A673 (cell line): ENCODE data around the gene SBF2.

Source experiments
- CTCF ChIP-seq: fragments of 300-800, 200-600 bp; sonication (generic); conservative IDR thresholded peaks from 2 replicates; pipeline ENCODE4 v1.5.1; 2017; ENCODE audit warnings: low read depth, mild to moderate bottlenecking, antibody characterized with exemption, low read length, moderate library complexity, mixed read lengths
- EZH2 ChIP-seq: fragments of 200-600 bp; sonication (generic); IDR thresholded peaks from 2 replicates; pipeline ENCODE4 v1.6.1; 2017; ENCODE audit warnings: borderline replicate concordance, low read depth, mild to moderate bottlenecking, mixed read lengths, antibody characterized with exemption, low read length; ENCODE audit not compliant: poor library complexity, severe bottlenecking

GRCh38 chr11:10320736-10321465, 26.9 kb upstream of the SBF2 start:
- TF ChIP-seq CTCF (no peak), EZH2 (no peak)
